Adrenal gland (tissue), 12 donors: Measurements from ENCODE around the gene CYFIP1. TPM values are rescaled to one million over a fixed set of nuclear protein-coding genes. Genes with fewer than 3 reads are reported as not detected.

Source experiments
- DNase-seq, 7 donors: peaks; one replicate each; pipeline ENCODE4 v3.0.0-alpha.2; 2019 to 2020
- H3K27ac ChIP-seq, 5 donors: fragments of 200-600 bp; sonication (generic) in 4 of 5; 1 replicate in 3 of 5; 2 replicates in 2 of 5; pipeline versions ENCODE4 v1.5.1 to v1.8.0; 2016 to 2020; ENCODE audit warnings: mild to moderate bottlenecking in 1 of 5
- H3K27me3 ChIP-seq: fragments of 200-600 bp; 2 replicates; pipeline ENCODE4 v1.8.0; 2021
- H3K36me3 ChIP-seq, 2 donors: fragments of 200-600 bp; replicated peaks in 1 of 2; 1 replicate in 1 of 2; 2 replicates in 1 of 2; pipeline versions ENCODE4 v1.5.1 to v1.8.0; 2018 to 2022
- H3K4me1 ChIP-seq, 2 donors: fragments of 200-600 bp; replicated peaks in 1 of 2; 1 replicate in 1 of 2; 2 replicates in 1 of 2; pipeline versions ENCODE4 v1.5.1 to v1.8.0; 2018 to 2021
- H3K4me3 ChIP-seq, 4 donors: fragments of 200-600 bp; sonication (generic) in 3 of 4; one replicate each; pipeline ENCODE4 v1.5.1; 2016 to 2018
- H3K9me3 ChIP-seq, 3 donors: fragments of 200-600 bp; sonication (generic) in 1 of 3; replicated peaks in 1 of 3; 1 replicate in 2 of 3; 2 replicates in 1 of 3; pipeline versions ENCODE4 v1.5.1 to v1.8.0; 2016 to 2021
- POLR2A ChIP-seq, 2 donors: fragments of 450-650 bp; IDR thresholded peaks; one replicate each; pipeline ENCODE4 v1.6.1; 2017; ENCODE audit warnings: antibody characterized with exemption in 2 of 2, mild to moderate bottlenecking in 2 of 2, moderate library complexity in 1 of 2
- WGBS, 4 donors: extraction: QIAGEN DNeasy Blood & Tissue Kit in 2 of 4; methylation state at CpG; one replicate each; pipeline versions ENCODE4 v1.1.5 to v1.1.7; 2013 to 2017; 5-methylcytosine and 5-hydroxymethylcytosine counted together
- intact Hi-C, 2 donors: fragments of 100-400 bp; cut with DNase I; formaldehyde crosslinking; loops; one replicate each; pipeline versions ENCODE4 v1.14.1 to v1.15.0; 2022 to 2023
- polyA plus RNA-seq, 3 donors: library from polyadenylated mRNA; stranded (reverse); fragments of 200-250 nt in 2 of 3; fragments of 350-450 nt in 1 of 3; fragmentation: Illumina TruSeq in 1 of 3; extraction: RNeasy Lipid Tissue Mini Kit (QIAGEN cat#74804) in 1 of 3; gene quantifications; one replicate each; pipeline ENCODE4 v1.2.3, GENCODE V29; 2013 to 2014
- total RNA-seq, 9 donors: library from RNA; depleted of rRNA in 4 of 9; stranded (reverse); fragments of >200 nt in 4 of 9; fragments of 120-200 nt in 1 of 9; fragmentation: NEBNext Ultra II Directional in 1 of 9; extraction: Animal tissue kit (Norgen Biotek cat#: 25700) in 1 of 9; gene quantifications; one replicate each; pipeline versions ENCODE4 v1.1.0 to v1.2.4, GENCODE V29; 2013 to 2023
- TF ChIP-seq, protein P1 (sequence below), 6 experiments: fragments of 450-650 bp in 4 of 6; fragments of 200-600 bp in 2 of 6; sonication (generic) in 1 of 6; IDR thresholded peaks; 1 replicate in 5 of 6; 2 replicates in 1 of 6; pipeline versions ENCODE4 v1.5.1 to v1.8.0; 2016 to 2021; ENCODE audit warnings: antibody characterized with exemption in 6 of 6, mild to moderate bottlenecking in 2 of 6, moderate library complexity in 1 of 6
- donor health status: healthy with polysubstance abuse.
- donor health status: Bipolar disorder and iron deficiency.
- donor health status: DM: yes; HTN: yes; CAD: no.
- donor health status: DM: no; HTN: no; CAD: no.
- donor health status: DM: no; HTN: no; CAD: no.
- donor health status: DM: yes; HTN: yes; CAD: no.

Gene CYFIP1
- total and polyA plus RNA-seq, 12 donors = 21.2 to 124 (median 85.0) TPM

DNA sequence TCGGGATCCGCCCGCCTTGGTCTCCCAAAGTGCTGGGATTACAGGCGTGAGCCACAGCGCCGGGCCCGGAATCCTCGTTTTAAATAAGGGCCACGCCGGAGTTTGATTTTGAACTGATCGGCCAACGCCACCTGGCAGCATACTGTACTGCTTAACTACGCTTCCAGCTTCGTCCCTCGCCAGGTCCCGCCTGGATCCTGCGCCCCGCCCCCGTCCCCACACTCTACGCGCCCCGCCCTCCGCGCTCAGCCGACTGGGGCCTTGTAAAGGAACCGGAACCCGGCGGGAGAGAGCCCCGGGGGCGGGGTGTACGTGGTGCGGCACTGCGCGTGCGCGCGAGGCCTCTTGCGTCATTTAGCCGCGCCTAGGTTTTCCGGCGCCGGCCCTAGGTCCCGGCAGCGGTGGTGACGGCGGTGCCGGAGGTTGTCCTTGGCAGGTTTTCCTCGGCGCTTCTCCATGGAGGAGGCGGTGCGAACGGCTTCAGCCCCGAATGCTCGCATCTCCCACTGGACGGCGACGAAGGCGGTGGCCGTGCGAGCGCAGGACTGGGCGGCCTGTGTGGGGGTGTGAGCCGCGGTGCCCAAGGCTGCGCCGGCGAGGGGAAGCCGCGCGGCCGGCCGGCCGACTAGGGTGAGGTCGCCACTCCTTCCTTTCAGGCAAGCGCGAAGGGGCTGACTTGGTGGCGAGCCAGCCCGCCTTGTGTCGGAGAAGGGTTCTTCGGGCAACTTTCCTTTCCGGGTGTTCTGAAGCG lies 141.7 kb downstream of the CYFIP1 start, which contains the start of gene NIPA2:
Gene NIPA2 (plus strand): TSS at position 375 of the 751 bp plus-strand sequence. CDS start 13,066 bp downstream, outside the sequence.
- intact Hi-C loops = no loop called here

DNA sequence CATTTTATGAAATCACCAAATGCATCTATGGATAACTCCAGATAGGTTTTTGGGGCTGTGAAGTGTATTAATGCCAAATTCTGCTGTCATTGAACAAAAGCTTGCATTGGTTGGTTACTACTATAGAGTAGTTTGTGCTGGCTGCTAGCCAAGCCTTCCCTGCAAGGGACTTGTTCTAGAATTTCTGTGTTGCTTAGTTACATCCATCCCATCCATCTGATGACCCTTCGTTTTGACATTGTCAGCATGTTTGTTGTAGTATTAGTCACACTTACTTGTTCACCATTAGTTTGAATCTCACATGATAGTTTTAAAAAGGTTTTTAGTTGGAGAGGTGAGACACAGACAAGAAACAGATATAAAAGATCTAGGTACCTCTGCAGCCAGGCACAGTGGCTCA lies 148.7 kb downstream of the CYFIP1 start:
- intact Hi-C loops = no loop called here

More for the DNA sequence above, 141.7 kb downstream of the CYFIP1 start, which contains the start of gene NIPA2:
- H3K4me1 ChIP-seq = peaks cover 0 to 30% of the 10 kb centered on the region in 2 donors
- WGBS, 4 donors = 0 to 1% (median 0%) methylated on average over 21 to 83 of the region's 83 CpGs
- peak within 1 kb of the TSS; percentile 46 to 76 (median 65) for H3K4me3 ChIP-seq
- DNase-seq = peak; percentile 98 to 100 (median 99)
- TF ChIP-seq, protein P1, sequence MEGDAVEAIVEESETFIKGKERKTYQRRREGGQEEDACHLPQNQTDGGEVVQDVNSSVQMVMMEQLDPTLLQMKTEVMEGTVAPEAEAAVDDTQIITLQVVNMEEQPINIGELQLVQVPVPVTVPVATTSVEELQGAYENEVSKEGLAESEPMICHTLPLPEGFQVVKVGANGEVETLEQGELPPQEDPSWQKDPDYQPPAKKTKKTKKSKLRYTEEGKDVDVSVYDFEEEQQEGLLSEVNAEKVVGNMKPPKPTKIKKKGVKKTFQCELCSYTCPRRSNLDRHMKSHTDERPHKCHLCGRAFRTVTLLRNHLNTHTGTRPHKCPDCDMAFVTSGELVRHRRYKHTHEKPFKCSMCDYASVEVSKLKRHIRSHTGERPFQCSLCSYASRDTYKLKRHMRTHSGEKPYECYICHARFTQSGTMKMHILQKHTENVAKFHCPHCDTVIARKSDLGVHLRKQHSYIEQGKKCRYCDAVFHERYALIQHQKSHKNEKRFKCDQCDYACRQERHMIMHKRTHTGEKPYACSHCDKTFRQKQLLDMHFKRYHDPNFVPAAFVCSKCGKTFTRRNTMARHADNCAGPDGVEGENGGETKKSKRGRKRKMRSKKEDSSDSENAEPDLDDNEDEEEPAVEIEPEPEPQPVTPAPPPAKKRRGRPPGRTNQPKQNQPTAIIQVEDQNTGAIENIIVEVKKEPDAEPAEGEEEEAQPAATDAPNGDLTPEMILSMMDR (IDR thresholded peaks at IDR 0.05) = peak in 3 of 6 experiments; percentile 0 to 43 (median 30)
- peak; percentile 92 to 98 for TF ChIP-seq POLR2A (IDR thresholded peaks at IDR 0.05)
- H3K9me3 ChIP-seq = no peaks in the 10 kb centered on the region
- no peaks in the 10 kb centered on the region for H3K27me3 ChIP-seq
- H3K27ac ChIP-seq = peak within 1 kb of the TSS; percentile 87 to 98 (median 95)
- H3K36me3 ChIP-seq = no peaks in the 10 kb centered on the region

DNA sequence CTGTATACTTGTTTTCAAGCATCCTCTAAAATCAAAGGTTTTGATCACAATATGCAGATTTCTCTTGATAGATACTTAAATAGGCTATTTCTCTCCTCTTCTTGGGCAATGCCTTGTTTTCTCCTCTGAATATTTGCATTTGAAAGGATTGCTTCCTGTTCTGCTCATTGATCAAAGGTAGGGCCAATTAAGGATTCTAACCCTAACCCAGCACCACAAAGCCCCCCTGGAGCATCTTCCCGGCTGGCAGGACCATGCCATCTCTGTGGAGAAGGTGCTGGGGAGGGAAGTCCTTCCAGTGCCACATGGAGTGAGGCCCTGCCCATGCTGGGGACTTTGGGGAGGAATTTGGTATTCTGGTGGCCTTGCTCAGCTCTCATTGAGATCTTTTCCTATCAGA lies 153.0 kb downstream of the CYFIP1 start:
- no peak for TF ChIP-seq POLR2A (IDR thresholded peaks at IDR 0.05)
- TF ChIP-seq, protein P1 (IDR thresholded peaks at IDR 0.05) = no peak
- Histone ChIP-seq H3K27me3 (no peaks in the 10 kb centered on the region), H3K4me3 (no peak overlapping the region), H3K9me3 (no peaks in the 10 kb centered on the region), H3K27ac (no peak overlapping the region), H3K4me1 (no peaks in the 10 kb centered on the region), H3K36me3 (peaks cover 0 to 22% of the 10 kb centered on the region in 2 donors)
- intact Hi-C loops = no loop called here
- DNase-seq = no peak
- WGBS, 4 donors = 45 to 100% (median 67%) methylated on average over 1 of the region's 1 CpG

More for the DNA sequence above, 148.7 kb downstream of the CYFIP1 start:
- no peak overlapping the region for H3K27ac ChIP-seq
- no peak for DNase-seq
- TF ChIP-seq POLR2A (IDR thresholded peaks at IDR 0.05) = no peak
- TF ChIP-seq, protein P1 (IDR thresholded peaks at IDR 0.05) = no peak
- no peaks in the 10 kb centered on the region for H3K27me3 ChIP-seq
- H3K9me3 ChIP-seq = no peaks in the 10 kb centered on the region
- H3K36me3 ChIP-seq = no peaks in the 10 kb centered on the region
- WGBS, 4 donors = 33 to 73% (median 63%) methylated on average over 1 of the region's 1 CpG
- H3K4me1 ChIP-seq = no peaks in the 10 kb centered on the region
- H3K4me3 ChIP-seq = no peak overlapping the region

DNA sequence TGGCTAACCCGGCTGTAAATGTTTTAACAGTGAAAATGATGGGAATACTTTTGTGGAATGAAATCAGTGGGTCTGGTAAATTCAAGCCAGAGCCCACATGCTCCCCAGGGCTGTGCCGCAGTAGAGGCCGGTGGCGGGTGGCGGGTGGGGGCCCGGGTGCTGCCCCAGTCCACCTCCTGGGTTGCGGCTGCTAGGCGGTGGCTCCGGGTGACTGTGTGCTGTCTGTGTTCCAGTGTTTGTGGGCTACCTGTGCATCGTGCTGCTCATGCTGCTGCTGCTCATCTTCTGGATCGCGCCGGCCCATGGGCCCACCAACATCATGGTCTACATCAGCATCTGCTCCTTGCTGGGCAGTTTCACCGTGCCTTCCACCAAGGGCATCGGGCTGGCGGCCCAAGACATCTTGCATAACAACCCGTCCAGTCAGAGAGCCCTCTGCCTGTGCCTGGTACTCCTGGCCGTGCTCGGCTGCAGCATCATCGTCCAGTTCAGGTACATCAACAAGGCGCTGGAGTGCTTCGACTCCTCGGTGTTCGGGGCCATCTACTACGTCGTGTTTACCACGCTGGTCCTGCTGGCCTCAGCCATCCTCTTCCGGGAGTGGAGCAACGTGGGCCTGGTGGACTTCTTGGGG lies 156.6 kb downstream of the CYFIP1 start:
- H3K4me3 ChIP-seq = no peak overlapping the region
- H3K9me3 ChIP-seq = no peaks in the 10 kb centered on the region
- no peaks in the 10 kb centered on the region for H3K27me3 ChIP-seq
- 91 to 94% (median 94%) methylated on average over 24 to 29 of the region's 29 CpGs for WGBS, 4 donors
- TF ChIP-seq, protein P1 (IDR thresholded peaks at IDR 0.05) = no peak
- TF ChIP-seq POLR2A (IDR thresholded peaks at IDR 0.05) = no peak
- H3K4me1 ChIP-seq = no peaks in the 10 kb centered on the region
- DNase-seq = no peak
- H3K36me3 ChIP-seq = peaks cover 0 to 29% of the 10 kb centered on the region in 2 donors
- intact Hi-C loops = no loop called here
- H3K27ac ChIP-seq = no peak overlapping the region
